CD8-positive, alpha-beta memory T cell (primary cell): ENCODE data around the gene CYP3A4. TPM values are rescaled to one million over a fixed set of nuclear protein-coding genes. Genes with fewer than 3 reads are reported as not detected.
"Not testable (repeated sequence)": the region's sequence is repeated elsewhere in the genome, so short reads cannot be mapped to it uniquely, and the experiment has no call there.

Source experiments
- CTCF ChIA-PET: fragments of 350-600 bp; sonication (Branson Sonifier 250); formaldehyde crosslinking; loops from one replicate; lab custom pipeline; 2021; ENCODE audit warnings: antibody characterized with exemption; lab: Charles Lee
- POLR2A ChIA-PET: fragments of 350-600 bp; sonication (Branson Sonifier 250); formaldehyde crosslinking; loops from one replicate; lab custom pipeline; 2021; ENCODE audit warnings: antibody characterized with exemption; lab: Charles Lee
- DNase-seq, 5 donors: peaks; one replicate each; pipeline versions ENCODE4 v3.0.0 to v3.0.0-alpha.2; 2020 to 2022; ENCODE audit warnings: mixed read lengths in 1 of 5
- H3K27ac ChIP-seq: one replicate; pipeline ENCODE4 v1.7.0; 2013; ENCODE audit warnings: low read depth, mild to moderate bottlenecking, low read length, moderate library complexity
- H3K27me3 ChIP-seq: 2 replicates; pipeline ENCODE4 v1.7.0; 2013; ENCODE audit warnings: low read length, mild to moderate bottlenecking; ENCODE audit not compliant: insufficient read depth, poor library complexity, severe bottlenecking
- H3K36me3 ChIP-seq: 2 replicates; pipeline ENCODE4 v1.7.0; 2013; ENCODE audit warnings: mild to moderate bottlenecking, low read length, moderate library complexity; ENCODE audit not compliant: insufficient read depth
- H3K4me1 ChIP-seq: 2 replicates; pipeline ENCODE4 v1.7.0; 2013; ENCODE audit warnings: mild to moderate bottlenecking, low read length, moderate library complexity; ENCODE audit not compliant: insufficient read depth
- H3K4me3 ChIP-seq: 2 replicates; pipeline ENCODE4 v1.7.0; 2013; ENCODE audit warnings: mild to moderate bottlenecking, low read length
- H3K9me3 ChIP-seq: 2 replicates; pipeline ENCODE4 v1.7.0; 2013; ENCODE audit warnings: mild to moderate bottlenecking, low read length
- H3K27ac Mint-ChIP-seq, 8 donors: one replicate each; pipeline ENCODE4 v1.8.0; 2020 to 2021; ENCODE audit warnings: mixed read lengths in 8 of 8, mild to moderate bottlenecking in 6 of 8, inconsistent platforms in 3 of 8, moderate library complexity in 3 of 8
- H3K27me3 Mint-ChIP-seq, 2 donors: one replicate each; pipeline ENCODE4 v1.8.0; 2020 to 2021; ENCODE audit warnings: mixed read lengths in 2 of 2, mild to moderate bottlenecking in 1 of 2, moderate library complexity in 1 of 2
- H3K36me3 Mint-ChIP-seq, 3 donors: one replicate each; pipeline ENCODE4 v1.8.0; 2020 to 2021; ENCODE audit warnings: mixed read lengths in 3 of 3, inconsistent platforms in 1 of 3, mild to moderate bottlenecking in 1 of 3
- H3K4me1 Mint-ChIP-seq, 3 donors: one replicate each; pipeline ENCODE4 v1.8.0; 2020 to 2021; ENCODE audit warnings: mixed read lengths in 3 of 3, inconsistent platforms in 1 of 3, mild to moderate bottlenecking in 1 of 3
- H3K4me3 Mint-ChIP-seq, 7 donors: one replicate each; pipeline ENCODE4 v1.8.0; 2020 to 2021; ENCODE audit warnings: mixed read lengths in 7 of 7, mild to moderate bottlenecking in 6 of 7, moderate library complexity in 4 of 7, inconsistent platforms in 2 of 7
- H3K9me3 Mint-ChIP-seq, 5 donors: one replicate each; pipeline ENCODE4 v1.8.0; 2020 to 2022; ENCODE audit warnings: mixed read lengths in 5 of 5, mild to moderate bottlenecking in 3 of 5, moderate library complexity in 2 of 5, inconsistent platforms in 1 of 5
- polyA plus RNA-seq: library from polyadenylated mRNA; unstranded; fragments of 300-500 nt; fragmentation: Illumina TruSeq; gene quantifications from one replicate; pipeline ENCODE4 v1.2.3, GENCODE V29; 2021
- total RNA-seq, 2 experiments: library from RNA; stranded (reverse); gene quantifications; one replicate each; pipeline ENCODE4 v1.2.3, GENCODE V29; 2021

CYP3A4 gene
- total and polyA plus RNA-seq, 3 experiments from 2014 or later, result not detected

DNA sequence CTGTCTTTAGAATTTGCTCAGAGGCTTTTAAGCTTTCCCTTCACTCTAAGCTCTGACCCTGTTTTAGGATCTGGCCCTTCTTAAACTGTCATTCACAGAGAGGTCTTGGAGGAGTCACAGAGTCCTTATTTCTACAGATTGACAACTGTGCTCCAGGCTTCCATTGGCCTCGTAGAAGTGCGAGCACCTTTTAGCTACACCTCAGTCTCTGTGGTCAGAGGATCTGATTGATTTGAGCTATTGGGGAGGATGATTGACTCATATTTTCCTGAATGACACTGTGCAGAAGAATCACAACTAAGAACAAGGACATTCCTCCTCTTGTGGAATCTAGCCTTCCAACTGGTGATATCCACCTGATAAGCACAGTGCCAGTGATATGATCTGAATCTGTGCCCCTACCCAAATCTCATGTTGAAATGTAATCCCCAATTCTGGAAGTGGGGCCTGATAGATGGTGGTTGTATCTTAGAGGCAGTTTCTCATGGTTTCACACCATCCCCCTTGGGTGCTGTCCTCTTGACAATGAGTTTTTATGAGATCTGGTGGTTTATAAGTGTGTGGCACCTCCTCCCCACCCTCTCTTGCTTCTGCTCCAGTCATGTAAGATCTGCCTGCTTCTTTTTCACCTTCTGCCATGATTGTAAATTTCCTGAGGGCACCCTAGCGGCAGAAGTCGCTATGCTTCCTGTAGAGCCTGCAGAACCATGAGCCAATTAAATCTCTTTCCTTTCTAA, 52.2 kb downstream of the CYP3A4 start:
- CTCF ChIA-PET, result no interaction called here
- H3K27me3 Mint-ChIP-seq, result no peaks in the 10 kb centered on the region
- no peaks in the 10 kb centered on the region for H3K27me3 ChIP-seq

DNA sequence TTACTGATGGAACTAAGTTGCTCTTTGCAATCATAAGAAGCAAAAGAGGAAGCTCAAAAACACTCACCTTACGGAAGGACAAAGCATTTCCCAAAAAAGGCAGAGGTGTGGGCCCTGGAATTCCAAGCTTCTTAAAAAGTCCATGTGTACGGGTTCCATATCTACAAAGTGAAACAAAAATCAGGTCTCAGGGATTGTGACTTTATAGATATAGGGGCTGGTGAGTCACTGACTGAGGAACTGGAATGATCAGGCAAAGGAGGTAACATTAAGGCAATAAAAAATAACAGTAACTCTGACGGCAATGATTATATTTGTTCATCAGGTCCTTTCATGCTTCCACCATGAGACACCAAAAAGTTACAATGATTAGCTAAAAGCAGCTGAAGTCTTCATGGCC, 53.0 kb downstream of the CYP3A4 start:
- Mint-ChIP-seq H3K9me3 (no peaks in the 10 kb centered on the region), H3K27me3 (no peaks in the 10 kb centered on the region), H3K27ac (no peak overlapping the region), H3K4me3 (no peak overlapping the region), H3K36me3 (peaks cover 0 to 4% (median 0%) of the 10 kb centered on the region in 3 donors), H3K4me1 (no peaks in the 10 kb centered on the region)
- H3K4me1 ChIP-seq, result no peaks in the 10 kb centered on the region
- ChIA-PET CTCF (no interaction called here), POLR2A (no interaction called here)
- no peaks in the 10 kb centered on the region for H3K36me3 ChIP-seq
- H3K4me3 ChIP-seq, result no peak overlapping the region
- H3K27ac ChIP-seq, result no peak overlapping the region
- H3K9me3 ChIP-seq, result no peaks in the 10 kb centered on the region
- no peak for DNase-seq
- no peaks in the 10 kb centered on the region for H3K27me3 ChIP-seq

More for the DNA sequence above, 52.2 kb downstream of the CYP3A4 start:
- POLR2A ChIA-PET, result no interaction called here
- no peaks in the 10 kb centered on the region for H3K9me3 Mint-ChIP-seq
- H3K36me3 Mint-ChIP-seq, result peaks cover 4% of the 10 kb centered on the region in 3 donors
- H3K4me3 Mint-ChIP-seq, result no peak overlapping the region
- H3K4me1 ChIP-seq, result no peaks in the 10 kb centered on the region
- H3K4me1 Mint-ChIP-seq, result no peaks in the 10 kb centered on the region
- H3K27ac Mint-ChIP-seq, result no peak overlapping the region
- H3K4me3 ChIP-seq, result no peak overlapping the region
- no peaks in the 10 kb centered on the region for H3K9me3 ChIP-seq
- DNase-seq, result no peak
- no peaks in the 10 kb centered on the region for H3K36me3 ChIP-seq
- H3K27ac ChIP-seq, result no peak overlapping the region

DNA sequence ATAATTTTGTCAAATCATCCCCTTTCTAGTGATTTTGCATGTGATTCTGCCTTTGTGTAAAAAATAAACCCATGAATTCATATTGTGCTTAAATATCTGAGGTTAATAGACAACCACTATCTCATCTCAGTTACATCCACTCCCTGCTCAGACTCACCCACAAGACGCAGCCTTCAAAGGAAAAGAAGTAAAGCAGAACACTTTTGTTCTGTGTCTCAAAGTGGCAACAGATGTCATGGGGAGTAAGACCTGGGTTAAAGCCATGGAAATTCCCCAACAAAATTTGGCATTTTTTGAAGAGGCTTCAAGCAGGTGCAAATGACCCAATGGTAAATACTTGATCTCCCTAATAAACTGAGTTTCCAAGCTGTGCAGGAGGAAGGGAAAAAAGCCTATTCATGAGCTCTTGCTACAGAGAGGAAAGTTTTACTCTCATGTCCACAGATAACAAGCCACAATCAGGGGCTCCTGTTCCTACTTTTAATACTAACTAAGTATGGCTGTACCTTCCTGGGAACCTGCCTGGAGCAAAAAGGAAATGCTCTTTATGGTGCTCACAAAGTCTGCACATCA, 53.7 kb downstream of the CYP3A4 start:
- POLR2A ChIA-PET, result no interaction called here
- CTCF ChIA-PET, result no interaction called here
- H3K27me3 Mint-ChIP-seq, result no peaks in the 10 kb centered on the region

DNA sequence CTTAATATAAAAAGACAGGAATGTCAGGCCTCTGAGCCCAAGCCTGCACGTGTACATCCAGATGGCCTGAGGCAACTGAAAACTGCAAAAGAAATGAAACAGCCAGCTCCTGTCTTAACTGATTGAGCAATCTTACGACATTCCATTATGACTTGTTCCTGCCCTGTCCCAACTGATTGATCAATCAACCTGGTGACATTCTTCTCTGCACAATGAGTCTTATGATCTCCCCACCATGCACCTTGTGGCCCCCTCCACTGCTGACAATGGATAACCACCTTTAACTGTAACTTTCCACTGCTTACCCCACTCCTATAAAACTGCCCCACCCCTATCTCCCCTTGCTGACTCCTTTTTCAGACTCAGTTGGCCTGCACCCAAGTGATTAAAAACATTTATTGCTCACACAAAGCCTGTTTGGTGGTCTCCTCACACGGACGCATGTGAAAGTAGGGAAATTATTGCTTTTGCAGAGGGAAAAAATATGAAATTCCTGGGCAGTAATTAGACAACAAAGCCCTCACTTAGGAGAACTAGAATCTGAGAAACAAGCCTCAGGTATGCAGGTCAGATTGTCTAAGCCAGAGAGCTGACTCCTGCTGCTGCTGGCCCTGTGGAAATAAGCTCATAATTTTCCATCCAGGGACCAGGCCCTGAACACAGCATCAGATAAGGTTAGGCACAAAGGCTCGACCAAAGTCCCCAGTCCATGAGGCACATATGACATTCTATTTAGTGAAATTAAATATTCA, 54.3 kb downstream of the CYP3A4 start:
- no peak overlapping the region for H3K4me3 ChIP-seq
- Mint-ChIP-seq H3K27me3 (no peaks in the 10 kb centered on the region), H3K36me3 (no peaks in the 10 kb centered on the region), H3K4me1 (no peaks in the 10 kb centered on the region), H3K27ac (no peak overlapping the region), H3K4me3 (no peak overlapping the region), H3K9me3 (no peaks in the 10 kb centered on the region)
- ChIA-PET CTCF (no interaction called here), POLR2A (no interaction called here)
- no peak overlapping the region for H3K27ac ChIP-seq
- no peaks in the 10 kb centered on the region for H3K27me3 ChIP-seq
- no peaks in the 10 kb centered on the region for H3K4me1 ChIP-seq
- H3K36me3 ChIP-seq, result no peaks in the 10 kb centered on the region
- H3K9me3 ChIP-seq, result no peaks in the 10 kb centered on the region
- no peak for DNase-seq

More for the DNA sequence above, 53.7 kb downstream of the CYP3A4 start:
- Mint-ChIP-seq H3K4me1 (no peaks in the 10 kb centered on the region), H3K27ac (no peak overlapping the region), H3K36me3 (peaks cover 0 to under 1% (median 0%) of the 10 kb centered on the region in 3 donors), H3K4me3 (no peak overlapping the region), H3K9me3 (no peaks in the 10 kb centered on the region)
- no peaks in the 10 kb centered on the region for H3K27me3 ChIP-seq
- DNase-seq, result no peak
- H3K9me3 ChIP-seq, result no peaks in the 10 kb centered on the region
- H3K27ac ChIP-seq, result no peak overlapping the region
- no peak overlapping the region for H3K4me3 ChIP-seq
- H3K36me3 ChIP-seq, result no peaks in the 10 kb centered on the region
- H3K4me1 ChIP-seq, result no peaks in the 10 kb centered on the region

DNA sequence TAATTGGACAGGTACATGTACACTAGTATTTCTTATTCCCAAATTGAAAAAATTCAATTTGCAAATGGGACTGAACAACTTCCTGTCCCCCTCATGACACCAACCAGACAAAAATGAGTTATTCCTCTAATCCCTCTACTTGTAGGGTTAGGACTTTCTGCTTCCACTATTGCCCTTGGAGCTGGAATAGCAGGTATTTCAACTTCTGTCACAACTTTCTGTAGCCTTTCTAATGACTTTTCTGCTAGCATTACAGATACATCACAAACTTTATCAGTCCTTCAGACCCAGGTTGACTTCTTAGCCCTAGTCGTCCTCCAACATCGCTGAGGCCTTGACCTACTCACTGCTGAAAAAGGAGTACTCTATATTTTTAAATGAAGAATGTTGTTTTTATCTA, 55.4 kb downstream of the CYP3A4 start:
- no peak for DNase-seq
- Histone ChIP-seq H3K4me3 (no peak overlapping the region), H3K4me1 (no peaks in the 10 kb centered on the region), H3K27ac (no peak overlapping the region), H3K27me3 (no peaks in the 10 kb centered on the region), H3K36me3 (no peaks in the 10 kb centered on the region), H3K9me3 (no peaks in the 10 kb centered on the region)
- H3K36me3 Mint-ChIP-seq, result peaks cover 0 to 1% (median 0%) of the 10 kb centered on the region in 3 donors
- H3K27me3 Mint-ChIP-seq, result no peaks in the 10 kb centered on the region
- no peak overlapping the region for H3K4me3 Mint-ChIP-seq
- ChIA-PET POLR2A (no interaction called here), CTCF (no interaction called here)
- no peaks in the 10 kb centered on the region for H3K9me3 Mint-ChIP-seq
- H3K4me1 Mint-ChIP-seq, result no peaks in the 10 kb centered on the region
- no peak overlapping the region for H3K27ac Mint-ChIP-seq

DNA sequence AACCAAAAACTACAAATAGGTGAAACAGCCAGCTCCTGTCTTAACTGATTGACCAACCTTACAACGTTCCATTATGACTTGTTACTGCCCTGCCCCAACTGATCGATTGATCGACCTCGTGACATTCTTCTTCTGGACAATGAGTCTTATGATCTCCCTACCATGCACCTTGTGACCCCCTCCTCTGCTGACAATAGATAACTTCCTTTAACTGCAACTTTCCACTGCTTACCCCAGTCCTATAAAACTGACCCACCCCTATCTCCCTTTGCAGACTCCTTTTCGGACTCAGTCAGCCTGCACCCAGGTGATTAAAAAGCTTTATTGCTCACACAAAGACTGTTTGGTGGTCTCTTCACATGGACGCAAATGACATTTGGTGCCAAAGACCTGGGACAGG, 60.8 kb downstream of the CYP3A4 start:
- H3K27ac Mint-ChIP-seq, H3K27me3 ChIP-seq, H3K4me3 ChIP-seq, CTCF ChIA-PET, H3K36me3 ChIP-seq, H3K4me1 Mint-ChIP-seq, H3K27me3 Mint-ChIP-seq, DNase-seq, H3K9me3 Mint-ChIP-seq, H3K27ac ChIP-seq, H3K4me1 ChIP-seq, POLR2A ChIA-PET, H3K4me3 Mint-ChIP-seq, H3K9me3 ChIP-seq, H3K36me3 Mint-ChIP-seq: not testable (repeated sequence)

DNA sequence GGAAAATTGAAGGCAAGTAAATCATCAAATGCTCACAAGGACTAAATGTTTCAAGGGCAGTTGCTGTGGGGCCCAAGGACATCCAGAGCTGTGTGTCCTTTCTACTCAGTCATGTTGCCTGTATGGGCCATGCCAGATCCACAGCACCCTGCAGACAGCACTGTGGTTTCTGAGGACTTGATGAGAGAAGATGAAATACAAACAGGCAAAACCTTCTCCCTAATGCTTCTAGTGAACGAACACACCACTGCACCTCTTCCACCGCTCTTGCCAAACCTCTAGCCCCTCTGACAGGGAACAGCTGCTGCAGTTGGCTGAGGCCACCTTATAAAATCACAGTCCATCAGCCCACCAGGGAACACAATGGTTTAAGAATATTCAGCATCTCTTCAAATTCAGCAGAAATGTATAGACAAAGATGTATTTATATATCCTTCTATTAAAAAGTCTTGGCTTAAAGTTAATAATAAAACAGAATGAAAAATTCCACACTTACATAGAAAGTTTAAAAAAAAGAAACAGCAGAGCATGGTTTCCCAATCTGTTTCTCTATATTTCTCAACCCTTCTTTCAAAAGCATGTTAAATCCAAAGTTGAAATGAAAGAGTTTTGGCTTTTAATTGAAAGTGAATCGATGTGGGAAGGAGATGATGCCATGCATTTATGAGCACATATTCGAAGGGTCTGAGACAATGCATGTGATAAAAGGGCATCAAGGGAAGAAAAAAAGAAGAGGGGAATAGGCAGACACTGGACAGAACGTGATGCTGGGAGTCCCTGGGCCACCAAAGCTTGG, 63.0 kb downstream of the CYP3A4 start:
- DNase-seq, result no peak
- Mint-ChIP-seq H3K36me3 (peaks cover 0 to 1% (median 0%) of the 10 kb centered on the region in 3 donors), H3K27me3 (no peaks in the 10 kb centered on the region), H3K9me3 (no peaks in the 10 kb centered on the region), H3K4me3 (no peak overlapping the region), H3K27ac (no peak overlapping the region), H3K4me1 (no peaks in the 10 kb centered on the region)
- Histone ChIP-seq H3K36me3 (no peaks in the 10 kb centered on the region), H3K9me3 (no peaks in the 10 kb centered on the region), H3K4me3 (no peak overlapping the region), H3K4me1 (no peaks in the 10 kb centered on the region), H3K27ac (no peak overlapping the region), H3K27me3 (no peaks in the 10 kb centered on the region)
- ChIA-PET CTCF (interaction anchor here (1.2 kb wide), 1 partner anchor 16 kb away, joined by 3 read pairs; no protein-coding TSS in a partner anchor), POLR2A (no interaction called here)
